Activated T-cell treated with anti-CD3 and anti-CD28 coated beads, Interleukin-2, amount 50 U/mL, for 48 hours (primary cell): Measurements from ENCODE around the gene SMC6.

Experiments
- DNase-seq, 2 experiments: peaks; one replicate each; pipeline ENCODE4 v3.0.0-alpha.2; 2020

SMC6 gene

GRCh38 chr2:17708501-17708900, 45.1 kb downstream of the SMC6 start:
- no peak for DNase-seq

- no peak for DNase-seq
Observed at GRCh38 chr2:17706845-17707244, 46.8 kb downstream of the SMC6 start.

GRCh38 chr2:17690776-17691175, 62.8 kb downstream of the SMC6 start:
- DNase-seq, result no peak

DNA sequence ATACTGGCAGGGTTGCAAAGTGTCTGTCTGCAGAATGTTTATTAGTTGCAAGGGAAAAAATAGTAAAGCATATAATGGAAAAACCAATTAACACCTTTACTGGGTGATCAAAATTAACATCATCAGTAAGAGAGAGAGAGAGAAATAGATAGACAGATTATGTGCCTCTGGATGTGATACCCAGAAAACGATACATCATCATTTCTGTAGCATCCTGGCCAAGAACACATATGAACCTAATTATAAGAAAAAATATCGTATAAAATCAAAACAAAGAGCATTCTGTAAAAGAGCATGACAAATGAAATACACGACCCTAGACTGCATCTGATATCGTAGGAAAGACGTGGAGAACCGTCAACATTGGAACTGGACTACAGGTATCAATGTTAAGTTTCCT, 64.6 kb downstream of the SMC6 start:
- DNase-seq, result no peak

GRCh38 chr2:17688600-17688999, 65.0 kb downstream of the SMC6 start:
- no peak for DNase-seq

GRCh38 chr2:17683981-17684380, 69.6 kb downstream of the SMC6 start:
- no peak for DNase-seq

- DNase-seq, result no peak
Observed at GRCh38 chr2:17682098-17682857, 71.3 kb downstream of the SMC6 start.

DNA sequence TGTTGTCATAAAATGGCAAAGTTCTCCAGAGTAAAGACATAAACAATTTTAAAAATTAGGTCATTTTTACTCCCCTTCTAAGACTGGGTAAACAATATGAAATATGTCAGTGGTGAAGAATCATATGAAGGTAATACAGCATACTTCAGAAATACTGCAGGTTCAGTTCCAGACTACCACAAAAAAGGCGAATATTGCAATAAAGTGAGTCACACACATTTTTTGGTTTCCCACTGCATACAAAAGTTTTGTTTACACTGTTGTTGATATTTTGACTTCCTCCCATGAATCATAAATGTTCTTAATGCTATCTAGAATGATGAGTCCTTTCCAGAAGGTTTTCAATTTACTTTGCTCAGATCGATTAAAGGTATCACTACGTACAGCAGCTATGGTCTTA, 73.5 kb downstream of the SMC6 start:
- DNase-seq, result no peak

GRCh38 chr2:17674817-17675216, 78.8 kb downstream of the SMC6 start:
- no peak for DNase-seq

DNA sequence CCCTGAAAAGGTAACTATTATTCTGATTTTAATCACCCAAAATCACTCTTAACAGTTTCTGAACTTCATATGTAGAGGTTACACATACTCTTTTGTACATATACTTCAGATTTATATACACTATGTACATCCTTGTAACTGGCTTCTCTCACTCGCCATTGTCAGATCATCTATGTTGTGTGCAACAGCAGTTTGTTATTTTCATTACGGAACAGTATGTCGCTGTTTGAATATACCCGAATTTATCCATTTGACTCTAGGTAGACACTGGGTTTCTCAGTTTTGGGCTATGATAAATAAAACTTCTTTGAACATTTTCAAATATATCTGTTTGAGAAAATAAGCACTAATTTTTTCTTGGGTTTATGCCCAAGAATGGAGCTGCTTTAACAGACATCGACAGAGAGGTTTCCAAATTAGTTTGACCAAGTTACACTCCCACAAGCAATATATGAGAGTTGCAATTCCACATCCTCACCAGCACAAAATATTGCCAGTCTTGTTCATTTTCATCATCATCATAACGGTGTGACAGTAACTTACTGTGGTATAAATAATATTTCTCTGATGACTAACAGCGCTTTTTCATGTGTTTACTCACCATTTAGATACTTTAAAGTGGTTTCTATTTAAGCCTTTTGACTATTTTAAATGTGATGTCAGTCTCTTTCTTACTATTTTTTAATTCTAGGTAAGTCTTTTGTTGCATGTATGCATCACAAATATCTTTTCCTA, 80.9 kb downstream of the SMC6 start:
- no peak for DNase-seq

GRCh38 chr2:17667898-17668297, 85.7 kb downstream of the SMC6 start:
- no peak for DNase-seq

DNA sequence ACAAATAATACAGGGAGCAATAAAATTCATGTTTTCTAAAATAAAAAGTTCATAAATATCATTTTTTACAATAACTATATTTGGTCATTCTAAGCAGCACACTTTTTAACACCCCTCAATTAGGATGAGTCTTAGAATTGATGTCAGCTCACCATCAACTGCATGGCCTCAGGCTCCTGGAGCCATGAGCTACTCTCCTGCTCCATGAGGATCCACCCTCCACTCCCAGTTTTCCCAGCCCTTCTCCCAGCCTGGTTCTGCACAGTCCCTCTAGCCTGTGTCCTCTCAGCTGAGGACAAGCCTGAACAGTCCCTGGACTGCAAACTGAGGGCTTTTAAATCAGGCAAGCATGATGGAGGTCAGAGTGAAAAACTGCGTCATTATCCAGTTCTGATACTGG, 89.1 kb downstream of the SMC6 start:
- no peak for DNase-seq

DNA sequence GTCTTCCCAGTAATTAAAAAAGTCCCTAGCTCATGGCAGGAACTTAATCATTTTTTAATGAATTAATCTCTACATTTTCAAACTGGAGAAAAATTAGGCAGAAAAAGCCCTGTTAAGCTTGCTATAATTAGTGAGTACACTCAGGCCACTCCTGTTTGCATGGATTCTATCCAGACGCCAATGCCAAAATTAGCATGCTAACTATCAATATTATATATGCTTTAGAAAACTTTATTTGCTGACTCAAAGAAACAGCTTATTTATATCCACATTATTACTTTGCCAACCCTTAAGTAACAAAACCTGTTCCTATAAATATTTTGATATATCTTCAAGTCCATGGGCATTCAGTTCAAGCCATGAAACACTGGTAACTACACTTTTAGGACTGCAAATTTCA, 90.9 kb downstream of the SMC6 start:
- no peak for DNase-seq

GRCh38 chr2:17661460-17661859, 92.2 kb downstream of the SMC6 start:
- no peak for DNase-seq

DNA sequence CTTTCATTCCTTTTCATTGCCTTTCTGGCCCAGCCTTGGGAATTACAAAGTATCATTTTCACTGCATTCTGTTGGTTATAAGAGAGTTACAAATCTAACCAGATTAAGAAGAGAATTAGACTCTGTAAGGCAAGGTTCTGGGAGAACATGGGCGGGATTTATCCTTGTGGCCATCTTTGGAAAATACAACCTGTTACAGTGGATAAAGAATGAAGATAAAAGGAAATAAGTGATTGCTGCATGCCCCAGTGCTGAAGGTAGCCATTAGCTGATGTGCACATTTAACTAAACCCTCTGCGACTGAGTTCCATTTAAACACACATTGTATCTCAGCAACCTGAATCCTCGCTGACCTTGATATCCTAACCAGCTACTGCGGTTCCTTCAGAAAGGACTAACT, 93.4 kb downstream of the SMC6 start:
- DNase-seq, result no peak

DNA sequence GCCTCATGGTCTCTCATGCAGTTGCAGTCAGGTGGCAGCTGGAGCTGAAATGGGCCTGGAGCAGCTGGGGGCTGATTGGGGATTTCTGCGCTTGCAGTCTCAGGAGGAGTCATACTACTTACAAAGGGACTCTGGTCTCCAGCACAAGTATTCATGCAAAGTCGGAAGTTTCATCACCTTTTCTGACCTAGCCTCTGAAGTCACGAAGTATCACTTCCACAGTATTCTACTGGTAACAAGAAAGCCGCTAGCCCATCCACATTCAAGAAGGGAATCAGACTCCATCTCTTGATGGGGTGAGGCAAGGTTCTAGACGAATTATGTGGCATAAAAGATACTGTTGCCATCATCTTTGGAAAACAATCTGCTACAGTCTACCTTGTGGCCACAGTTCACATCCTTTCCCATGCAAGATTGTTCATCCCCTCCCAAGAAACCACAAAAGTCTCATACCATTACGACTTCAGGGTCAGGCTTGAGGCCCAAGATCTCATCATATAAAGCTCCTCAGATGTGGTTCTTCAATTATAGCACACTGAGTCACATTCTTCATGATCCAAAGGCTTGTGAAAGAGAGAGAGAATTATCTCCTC, 95.3 kb downstream of the SMC6 start:
- DNase-seq, result peak; percentile 33

DNA sequence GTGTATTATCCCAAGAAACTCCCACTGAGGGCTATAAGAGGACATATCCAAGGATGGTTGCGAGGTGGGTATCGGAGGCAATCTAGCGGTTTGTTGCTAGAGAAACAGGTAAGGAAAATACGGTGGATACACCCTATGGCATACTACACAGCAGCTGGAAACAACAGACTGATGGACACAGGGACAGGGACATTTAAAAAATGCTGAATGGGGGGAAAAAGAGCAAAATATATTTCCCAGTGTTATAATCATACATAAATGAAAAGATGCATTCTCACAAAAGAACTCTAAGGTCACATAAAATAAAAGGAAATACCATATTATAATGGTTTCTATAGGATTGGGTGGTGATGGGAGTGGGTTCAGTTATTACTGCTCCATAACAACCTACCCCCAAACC, 95.9 kb downstream of the SMC6 start:
- no peak for DNase-seq

DNA sequence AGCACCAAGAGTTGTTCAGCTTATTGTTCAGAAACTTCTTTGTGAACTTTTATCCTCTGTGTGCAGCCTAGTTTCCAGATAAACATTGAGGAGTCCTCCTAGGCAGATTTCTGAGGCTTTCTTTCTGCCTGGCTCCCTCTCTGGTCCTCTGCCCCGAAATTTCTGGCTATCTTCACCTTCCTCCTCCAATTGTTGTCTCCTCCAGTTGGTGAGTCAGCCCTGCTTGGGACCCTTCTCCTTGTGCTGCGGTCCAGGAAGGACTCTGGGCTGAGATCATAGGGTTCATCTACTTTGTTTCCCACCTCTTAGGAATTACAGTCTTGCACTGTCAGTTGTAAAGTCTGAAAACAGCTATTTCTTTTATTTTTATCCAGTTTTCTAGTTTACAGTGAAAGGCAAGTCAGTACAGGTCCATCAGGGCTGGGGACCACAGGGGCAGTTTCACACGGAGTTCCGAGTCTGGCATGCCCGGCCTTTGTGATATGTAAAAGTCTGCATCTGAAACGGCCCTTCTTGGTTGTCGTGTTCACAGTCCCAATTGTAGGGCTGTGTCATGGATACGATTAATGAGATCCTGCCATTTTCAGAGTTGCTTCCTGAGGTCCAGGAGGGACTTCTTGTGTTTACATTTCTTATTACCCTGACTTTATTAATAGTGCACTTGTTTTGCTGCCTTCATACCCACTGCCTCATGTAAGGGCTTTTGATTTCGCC, 100.8 kb downstream of the SMC6 start:
- DNase-seq, result no peak

DNA sequence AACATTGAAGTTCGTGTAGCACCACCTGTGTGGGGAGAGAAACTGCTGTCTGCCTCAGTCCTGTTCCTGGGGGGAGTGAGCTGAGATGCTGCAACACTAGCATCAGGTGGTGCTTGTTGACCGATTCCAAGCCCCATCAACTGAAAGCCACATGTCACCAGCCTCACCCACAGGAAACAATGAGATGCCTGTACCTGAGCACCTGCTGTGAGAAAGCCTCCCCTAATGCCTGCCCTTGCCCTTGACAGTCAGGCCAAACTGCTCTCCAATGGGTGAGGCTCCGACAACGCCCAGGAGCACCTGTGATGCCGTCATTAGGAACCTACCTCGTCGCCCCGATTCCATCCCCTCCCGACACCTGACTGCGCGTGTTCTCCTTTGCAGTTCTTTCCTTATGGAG, 104.6 kb downstream of the SMC6 start:
- no peak for DNase-seq

DNA sequence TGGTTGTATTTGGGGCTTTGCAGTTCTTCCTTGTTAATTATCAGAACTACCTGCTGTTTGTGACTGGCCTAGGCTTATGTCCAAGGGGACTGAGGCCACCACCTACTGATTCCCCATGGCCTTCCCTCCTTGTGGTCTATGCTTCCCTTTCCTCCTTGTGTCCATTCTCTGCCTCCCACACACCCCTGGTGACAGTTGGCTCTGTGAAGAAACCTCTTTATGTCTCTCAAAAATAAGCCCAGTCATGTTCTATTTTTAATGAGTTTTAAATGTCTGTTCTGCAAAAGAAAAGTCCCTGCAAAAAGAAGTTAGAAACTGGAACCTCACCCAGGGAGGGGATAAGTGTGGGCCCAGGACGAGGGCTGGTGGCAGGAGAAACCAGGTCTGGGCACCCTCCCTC, 105.0 kb downstream of the SMC6 start:
- DNase-seq, result no peak

DNA sequence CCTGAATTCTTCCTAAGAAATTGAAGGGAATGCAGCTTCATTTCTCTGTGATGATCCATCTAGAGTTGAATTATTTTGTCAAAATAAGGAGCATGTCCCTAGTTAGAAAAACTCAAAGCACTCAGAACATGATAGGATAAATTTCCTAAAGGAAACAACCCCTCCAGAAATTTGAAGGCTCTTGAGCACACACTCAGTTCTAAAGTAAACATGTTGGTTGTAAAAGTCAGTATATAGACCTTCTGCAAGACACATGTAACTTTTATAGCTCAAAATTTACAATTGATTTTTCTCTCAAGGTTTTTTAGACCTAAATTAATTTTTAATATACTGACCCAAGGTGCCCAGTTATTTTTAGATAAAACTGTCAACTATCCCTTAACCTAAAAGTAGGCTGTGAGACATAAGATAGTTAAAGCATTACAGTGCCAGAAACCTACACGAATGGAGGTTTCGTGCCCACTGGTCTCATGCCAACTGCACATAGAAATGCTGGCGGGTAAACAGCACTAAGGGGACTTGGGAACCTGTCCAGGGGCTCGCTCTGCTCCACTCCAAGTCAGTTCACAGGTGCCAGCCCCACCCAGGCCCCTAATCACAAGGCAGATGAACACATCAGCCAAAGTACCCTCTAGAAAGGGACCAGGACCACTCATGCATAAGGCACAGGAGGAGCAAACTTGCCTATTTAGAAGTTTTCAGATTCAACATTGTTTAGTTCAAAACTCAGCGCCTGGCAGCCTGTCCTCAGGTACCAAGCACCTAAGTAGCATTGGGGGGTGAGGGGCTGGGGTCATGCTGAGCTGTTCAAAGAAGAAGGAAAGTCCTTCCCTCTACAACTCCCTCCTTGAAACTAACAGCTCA, 106.5 kb downstream of the SMC6 start:
- no peak for DNase-seq

DNA sequence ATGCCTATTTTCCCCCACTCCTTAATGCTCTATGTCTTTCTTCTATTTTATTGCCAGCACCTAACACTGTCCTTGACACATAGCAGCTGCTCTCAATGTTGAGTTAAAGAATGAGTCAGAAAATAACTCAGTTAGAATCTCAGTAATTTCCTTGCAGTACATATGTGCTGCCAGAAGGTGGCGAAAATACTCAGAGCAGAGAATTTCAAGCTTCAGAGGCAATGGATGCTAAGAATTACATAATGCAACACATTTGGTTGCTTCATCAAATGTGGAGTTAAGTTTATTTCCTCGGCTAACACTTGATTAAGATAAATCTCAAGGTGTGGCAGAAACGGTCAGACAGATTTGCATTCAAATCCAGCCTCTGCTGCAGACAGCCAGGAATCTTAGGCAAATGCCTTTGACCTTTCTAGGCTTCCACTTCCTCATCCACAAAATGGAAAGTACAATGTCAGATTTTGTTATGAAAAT, 107.5 kb downstream of the SMC6 start:
- peak; percentile 38 to 44 for DNase-seq
